ENCODE measurements around the gene AREL1.

GRCh38 chr14:74702293-74702692 lies 10.6 kb downstream of the AREL1 start:
- TF ChIP-seq CTCF (IDR thresholded peaks at IDR 0.05 in 8 of 11, conservative IDR thresholded peaks at IDR 0.05 in 3 of 11) (no peak), POLR2A (IDR thresholded peaks at IDR 0.05) (no peak), POLR2AphosphoS5 (IDR thresholded peaks at IDR 0.05) (no peak)
